Vagina (tissue), 2 donors: ENCODE data around the gene KIR2DL1.

Experiments
- POLR2A ChIP-seq, 2 donors: fragments of 450-650 bp; IDR thresholded peaks; one replicate each; pipeline ENCODE4 v1.6.1; 2017; ENCODE audit warnings: antibody characterized with exemption in 2 of 2, mild to moderate bottlenecking in 2 of 2, moderate library complexity in 2 of 2
- TF ChIP-seq, protein P1 (sequence below), 3 experiments: fragments of 450-650 bp in 2 of 3; fragments of 200-600 bp in 1 of 3; sonication (generic) in 1 of 3; IDR thresholded peaks; one replicate each; pipeline ENCODE4 v1.5.1; 2017 to 2019; ENCODE audit warnings: antibody characterized with exemption in 3 of 3, mild to moderate bottlenecking in 2 of 3, moderate library complexity in 2 of 3

DNA sequence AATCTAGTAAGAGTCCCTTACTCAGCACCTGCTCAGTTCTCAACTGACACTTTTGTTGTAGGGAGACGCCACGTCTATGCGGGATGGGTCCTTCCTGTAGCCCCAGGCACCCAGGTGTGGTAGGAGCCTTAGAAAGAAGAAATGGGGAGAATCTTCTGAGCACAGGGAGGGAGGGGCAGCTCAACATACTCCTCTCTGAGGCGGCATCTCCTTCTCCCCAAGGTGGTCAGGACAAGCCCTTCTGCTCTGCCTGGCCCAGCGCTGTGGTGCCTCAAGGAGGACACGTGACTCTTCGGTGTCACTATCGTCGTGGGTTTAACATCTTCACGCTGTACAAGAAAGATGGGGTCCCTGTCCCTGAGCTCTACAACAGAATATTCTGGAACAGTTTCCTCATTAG is 35.0 kb downstream of the KIR2DL1 start:
- TF ChIP-seq, protein P1, sequence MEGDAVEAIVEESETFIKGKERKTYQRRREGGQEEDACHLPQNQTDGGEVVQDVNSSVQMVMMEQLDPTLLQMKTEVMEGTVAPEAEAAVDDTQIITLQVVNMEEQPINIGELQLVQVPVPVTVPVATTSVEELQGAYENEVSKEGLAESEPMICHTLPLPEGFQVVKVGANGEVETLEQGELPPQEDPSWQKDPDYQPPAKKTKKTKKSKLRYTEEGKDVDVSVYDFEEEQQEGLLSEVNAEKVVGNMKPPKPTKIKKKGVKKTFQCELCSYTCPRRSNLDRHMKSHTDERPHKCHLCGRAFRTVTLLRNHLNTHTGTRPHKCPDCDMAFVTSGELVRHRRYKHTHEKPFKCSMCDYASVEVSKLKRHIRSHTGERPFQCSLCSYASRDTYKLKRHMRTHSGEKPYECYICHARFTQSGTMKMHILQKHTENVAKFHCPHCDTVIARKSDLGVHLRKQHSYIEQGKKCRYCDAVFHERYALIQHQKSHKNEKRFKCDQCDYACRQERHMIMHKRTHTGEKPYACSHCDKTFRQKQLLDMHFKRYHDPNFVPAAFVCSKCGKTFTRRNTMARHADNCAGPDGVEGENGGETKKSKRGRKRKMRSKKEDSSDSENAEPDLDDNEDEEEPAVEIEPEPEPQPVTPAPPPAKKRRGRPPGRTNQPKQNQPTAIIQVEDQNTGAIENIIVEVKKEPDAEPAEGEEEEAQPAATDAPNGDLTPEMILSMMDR (IDR thresholded peaks at IDR 0.05) = no peak
- TF ChIP-seq POLR2A (IDR thresholded peaks at IDR 0.05) = no peak
